Type B pancreatic cell (in vitro differentiated cells): ENCODE data around the gene ARMC12. TPM values are rescaled to one million over a fixed set of nuclear protein-coding genes. Genes with fewer than 3 reads are reported as not detected.

Experiments used
- DNase-seq: peaks from one replicate; pipeline ENCODE4 v3.0.0; 2021; ENCODE audit warnings: mixed read lengths; ENCODE audit not compliant: unreplicated experiment; ENCODE audit errors: extremely low spot score
- H3K27ac Mint-ChIP-seq: 2 replicates; pipeline ENCODE4 v1.8.0; 2021; ENCODE audit warnings: mild to moderate bottlenecking, mixed read lengths
- H3K27me3 Mint-ChIP-seq: 2 replicates; pipeline ENCODE4 v1.8.0; 2021; ENCODE audit warnings: mixed read lengths
- H3K36me3 Mint-ChIP-seq: 2 replicates; pipeline ENCODE4 v1.8.0; 2021; ENCODE audit warnings: mixed read lengths
- H3K4me1 Mint-ChIP-seq: one replicate; pipeline ENCODE4 v1.8.0; 2021; ENCODE audit warnings: mixed read lengths; ENCODE audit not compliant: unreplicated experiment
- H3K4me3 Mint-ChIP-seq: 2 replicates; pipeline ENCODE4 v1.8.0; 2021; ENCODE audit warnings: mild to moderate bottlenecking, mixed read lengths
- H3K9me3 Mint-ChIP-seq: 2 replicates; pipeline ENCODE4 v1.8.0; 2021; ENCODE audit warnings: mixed read lengths
- CTCF ChIP-seq: fragments of 200-600 bp; sonication (generic); conservative IDR thresholded peaks from 2 replicates; pipeline ENCODE4 v1.5.0; 2021; ENCODE audit warnings: antibody characterized with exemption, mild to moderate bottlenecking
- total RNA-seq: library from RNA; stranded (reverse); gene quantifications from 2 replicates; pipeline ENCODE4 v1.2.1, GENCODE V29; 2021; ENCODE audit warnings: low replicate concordance

ARMC12 gene
- total RNA-seq, 1 donor from 2014 or later, result 1.8 TPM

- H3K4me1 Mint-ChIP-seq, result peaks cover 19% of the 10 kb centered on the region
- no peaks in the 10 kb centered on the region for H3K36me3 Mint-ChIP-seq
- H3K9me3 Mint-ChIP-seq, result no peaks in the 10 kb centered on the region
- no peaks in the 10 kb centered on the region for H3K27me3 Mint-ChIP-seq
- no peak overlapping the region for H3K27ac Mint-ChIP-seq
- no peak for DNase-seq
- H3K4me3 Mint-ChIP-seq, result no peak overlapping the region
- no peak for TF ChIP-seq CTCF
Measured at GRCh38 chr6:35739645-35740524, 3.1 kb downstream of the ARMC12 start.

- Mint-ChIP-seq H3K9me3 (peaks cover 6% of the 10 kb centered on the region), H3K4me3 (no peak overlapping the region), H3K36me3 (no peaks in the 10 kb centered on the region), H3K27ac (no peak overlapping the region), H3K4me1 (peaks cover 12% of the 10 kb centered on the region), H3K27me3 (no peaks in the 10 kb centered on the region)
- no peak for DNase-seq
- no peak for TF ChIP-seq CTCF
Measured at GRCh38 chr6:35742842-35743241, 6.0 kb downstream of the ARMC12 start.

GRCh38 chr6:35745509-35745908 lies 8.7 kb downstream of the ARMC12 start:
- Mint-ChIP-seq H3K9me3 (peaks cover 6% of the 10 kb centered on the region), H3K27me3 (no peaks in the 10 kb centered on the region), H3K4me3 (no peak overlapping the region), H3K36me3 (no peaks in the 10 kb centered on the region), H3K4me1 (peaks cover 6% of the 10 kb centered on the region), H3K27ac (no peak overlapping the region)
- DNase-seq, result no peak
- no peak for TF ChIP-seq CTCF

GRCh38 chr6:35746516-35746915 lies 9.7 kb downstream of the ARMC12 start:
- no peaks in the 10 kb centered on the region for H3K36me3 Mint-ChIP-seq
- peaks cover 6% of the 10 kb centered on the region for H3K4me1 Mint-ChIP-seq
- H3K27me3 Mint-ChIP-seq, result no peaks in the 10 kb centered on the region
- H3K9me3 Mint-ChIP-seq, result peaks cover 6% of the 10 kb centered on the region
- no peak overlapping the region for H3K27ac Mint-ChIP-seq
- DNase-seq, result no peak
- H3K4me3 Mint-ChIP-seq, result no peak overlapping the region
- TF ChIP-seq CTCF, result no peak

- Mint-ChIP-seq H3K4me3 (no peak overlapping the region), H3K27me3 (no peaks in the 10 kb centered on the region), H3K27ac (no peak overlapping the region), H3K4me1 (peaks cover 1% of the 10 kb centered on the region), H3K36me3 (no peaks in the 10 kb centered on the region), H3K9me3 (peaks cover 6% of the 10 kb centered on the region)
- TF ChIP-seq CTCF, result no peak
- no peak for DNase-seq
Measured at GRCh38 chr6:35747877-35748276, 11.0 kb downstream of the ARMC12 start.
